Keratinocyte (primary cell): ENCODE results near the gene ITGB5. TPM values are rescaled to one million over a fixed set of nuclear protein-coding genes. Genes with fewer than 3 reads are reported as not detected.

Experiments used
- DNase-seq: peaks from one replicate; pipeline ENCODE4 v3.0.0-alpha.2; 2011; ENCODE audit warnings: low read depth, missing footprints, low spot score
- FAIRE-seq: peaks from 2 replicates; lab custom pipeline; 2011; peaks lifted over from hg19 to GRCh38; lab: Jason Lieb, UNC
- H2AFZ ChIP-seq: 2 replicates; pipeline ENCODE4 v1.6.0; 2012; ENCODE audit warnings: low read length, control low read depth, inconsistent platforms; ENCODE audit not compliant: control insufficient read depth
- H3K27ac ChIP-seq: 2 replicates; pipeline ENCODE4 v1.5.1; 2011; ENCODE audit warnings: low read length; ENCODE audit not compliant: control insufficient read depth, insufficient read depth
- H3K27me3 ChIP-seq: 3 replicates; pipeline ENCODE4 v1.6.0; 2011; ENCODE audit warnings: low read length; ENCODE audit not compliant: control insufficient read depth, insufficient read depth; ENCODE audit errors: extremely low read depth
- H3K36me3 ChIP-seq, 2 experiments: 2 replicates in 1 of 2; 3 replicates in 1 of 2; pipeline ENCODE4 v1.5.1; 2011; ENCODE audit warnings: low read length in 2 of 2, mild to moderate bottlenecking in 1 of 2; ENCODE audit not compliant: control insufficient read depth in 2 of 2, insufficient read depth in 2 of 2; ENCODE audit errors: extremely low read depth in 1 of 2
- H3K4me1 ChIP-seq: 3 replicates; pipeline ENCODE4 v1.5.1; 2011; ENCODE audit warnings: low read length; ENCODE audit not compliant: control insufficient read depth, insufficient read depth; ENCODE audit errors: extremely low read depth
- H3K4me2 ChIP-seq: 3 replicates; pipeline ENCODE4 v1.6.0; 2011; ENCODE audit warnings: low read depth, low read length; ENCODE audit not compliant: control insufficient read depth, insufficient read depth; ENCODE audit errors: extremely low read depth
- H3K4me3 ChIP-seq, 3 experiments: fragments of 200-600 bp in 1 of 3; sonication (generic) in 1 of 3; 2 replicates in 2 of 3; 3 replicates in 1 of 3; pipeline ENCODE4 v1.5.1; 2011 to 2016; ENCODE audit warnings: low read length in 3 of 3, mild to moderate bottlenecking in 3 of 3, control low read depth in 2 of 3, inconsistent platforms in 1 of 3, low read depth in 1 of 3, mixed read lengths in 1 of 3, mixed run types in 1 of 3, moderate library complexity in 1 of 3; ENCODE audit not compliant: control insufficient read depth in 2 of 3, insufficient read depth in 2 of 3; ENCODE audit errors: extremely low read depth in 1 of 3
- H3K79me2 ChIP-seq: 2 replicates; pipeline ENCODE4 v1.6.0; 2012; ENCODE audit warnings: low read length; ENCODE audit not compliant: control insufficient read depth, insufficient read depth
- H3K9ac ChIP-seq: 3 replicates; pipeline ENCODE4 v1.6.0; 2011; ENCODE audit warnings: low read length; ENCODE audit not compliant: control insufficient read depth, insufficient read depth; ENCODE audit errors: extremely low read depth
- H3K9me1 ChIP-seq: 3 replicates; pipeline ENCODE4 v1.6.0; 2011; ENCODE audit warnings: low read length; ENCODE audit not compliant: control insufficient read depth, insufficient read depth; ENCODE audit errors: extremely low read depth
- H3K9me3 ChIP-seq: 2 replicates; pipeline ENCODE4 v1.5.1; 2012; ENCODE audit warnings: low read depth, low read length; ENCODE audit not compliant: control insufficient read depth
- H4K20me1 ChIP-seq: 3 replicates; pipeline ENCODE4 v1.6.0; 2011; ENCODE audit warnings: low read length; ENCODE audit not compliant: control insufficient read depth, insufficient read depth; ENCODE audit errors: extremely low read depth
- EZH2 ChIP-seq: IDR thresholded peaks from one replicate; pipeline ENCODE4 v1.6.1; 2012; ENCODE audit warnings: inconsistent platforms, mild to moderate bottlenecking, low read length, moderate library complexity
- dilution Hi-C: fragments of 300-500 bp; cut with MboI; formaldehyde crosslinking; loops from one replicate; pipeline ENCODE4 v1.7.0; 2020; ENCODE audit warnings: low sequenced_read_pairs; ENCODE audit not compliant: extremely low pct_ligation_motif_present
- polyA plus RNA-seq, 5 experiments: library from polyadenylated mRNA; depleted of rRNA in 3 of 5; stranded (reverse) in 3 of 5; stranded (forward) in 1 of 5; unstranded in 1 of 5; fragments of >200 nt; gene quantifications; 1 replicate in 1 of 5; 2 replicates in 3 of 5; 3 replicates in 1 of 5; pipeline versions ENCODE4 v1.2.1 to v1.2.3, GENCODE V29; 2011 to 2012; ENCODE audit warnings: missing spikeins in 2 of 5, low read depth in 1 of 5, low replicate concordance in 1 of 5
- TF ChIP-seq, protein P1 (sequence below), 3 experiments: IDR thresholded peaks in 1 of 3; conservative IDR thresholded peaks in 1 of 3; optimal IDR thresholded peaks in 1 of 3; 2 replicates in 2 of 3; 3 replicates in 1 of 3; pipeline versions ENCODE3 to v1.5.1; 2011; ENCODE audit warnings: low read length in 3 of 3, mild to moderate bottlenecking in 3 of 3, moderate library complexity in 2 of 3, control low read depth in 1 of 3, inconsistent platforms in 1 of 3; ENCODE audit not compliant: insufficient read depth in 2 of 3; ENCODE audit errors: extremely low read depth in 1 of 3

ITGB5 gene
- polyA plus RNA-seq, 1 donor (not counting 4 experiments of a cell fraction or from before 2014, with no cell fraction given), result 136 TPM

DNA sequence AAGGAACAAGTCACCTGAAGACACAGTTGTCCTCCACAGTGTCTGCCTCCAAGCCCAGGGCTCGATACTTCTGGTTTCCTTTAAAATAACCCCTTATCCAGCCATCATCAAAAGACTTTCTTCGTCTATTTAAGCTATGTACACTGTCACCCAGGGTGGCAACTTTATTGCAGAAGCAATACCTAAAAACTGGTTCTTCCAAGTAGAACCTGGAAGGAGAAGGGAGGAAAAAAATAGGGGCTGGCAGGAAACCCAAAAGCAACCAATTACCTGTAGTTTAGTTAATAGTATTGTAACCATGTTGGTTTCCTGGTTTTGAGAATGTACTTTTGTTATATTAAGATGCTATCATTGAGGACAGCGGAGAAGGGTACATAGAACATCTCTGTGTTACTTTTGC is 33.7 kb downstream of the ITGB5 start:
- Histone ChIP-seq H4K20me1 (no peaks in the 10 kb centered on the region), H3K4me1 (peaks cover 14% of the 10 kb centered on the region), H3K4me2 (no peak overlapping the region), H3K9me3 (no peaks in the 10 kb centered on the region), H2AFZ (no peak overlapping the region), H3K9ac (no peak overlapping the region), H3K27ac (no peak overlapping the region), H3K27me3 (no peaks in the 10 kb centered on the region), H3K79me2 (peaks cover 21% of the 10 kb centered on the region), H3K4me3 (no peak overlapping the region), H3K9me1 (no peaks in the 10 kb centered on the region), H3K36me3 (peaks cover 4 to 8% of the 10 kb centered on the region in 2 experiments)
- TF ChIP-seq, protein P1, sequence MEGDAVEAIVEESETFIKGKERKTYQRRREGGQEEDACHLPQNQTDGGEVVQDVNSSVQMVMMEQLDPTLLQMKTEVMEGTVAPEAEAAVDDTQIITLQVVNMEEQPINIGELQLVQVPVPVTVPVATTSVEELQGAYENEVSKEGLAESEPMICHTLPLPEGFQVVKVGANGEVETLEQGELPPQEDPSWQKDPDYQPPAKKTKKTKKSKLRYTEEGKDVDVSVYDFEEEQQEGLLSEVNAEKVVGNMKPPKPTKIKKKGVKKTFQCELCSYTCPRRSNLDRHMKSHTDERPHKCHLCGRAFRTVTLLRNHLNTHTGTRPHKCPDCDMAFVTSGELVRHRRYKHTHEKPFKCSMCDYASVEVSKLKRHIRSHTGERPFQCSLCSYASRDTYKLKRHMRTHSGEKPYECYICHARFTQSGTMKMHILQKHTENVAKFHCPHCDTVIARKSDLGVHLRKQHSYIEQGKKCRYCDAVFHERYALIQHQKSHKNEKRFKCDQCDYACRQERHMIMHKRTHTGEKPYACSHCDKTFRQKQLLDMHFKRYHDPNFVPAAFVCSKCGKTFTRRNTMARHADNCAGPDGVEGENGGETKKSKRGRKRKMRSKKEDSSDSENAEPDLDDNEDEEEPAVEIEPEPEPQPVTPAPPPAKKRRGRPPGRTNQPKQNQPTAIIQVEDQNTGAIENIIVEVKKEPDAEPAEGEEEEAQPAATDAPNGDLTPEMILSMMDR (optimal IDR thresholded peaks at IDR 0.05 in 1 of 3, IDR thresholded peaks at IDR 0.05 in 1 of 3, conservative IDR thresholded peaks at IDR 0.05 in 1 of 3; ENCODE audit: extremely low read depth in 1 of 3, insufficient read depth in 2 of 3, low read length in 3 of 3), result no peak
- no peak for TF ChIP-seq EZH2
- FAIRE-seq (no peak), DNase-seq (no peak)
- dilution Hi-C loops, result no loop called here

DNA sequence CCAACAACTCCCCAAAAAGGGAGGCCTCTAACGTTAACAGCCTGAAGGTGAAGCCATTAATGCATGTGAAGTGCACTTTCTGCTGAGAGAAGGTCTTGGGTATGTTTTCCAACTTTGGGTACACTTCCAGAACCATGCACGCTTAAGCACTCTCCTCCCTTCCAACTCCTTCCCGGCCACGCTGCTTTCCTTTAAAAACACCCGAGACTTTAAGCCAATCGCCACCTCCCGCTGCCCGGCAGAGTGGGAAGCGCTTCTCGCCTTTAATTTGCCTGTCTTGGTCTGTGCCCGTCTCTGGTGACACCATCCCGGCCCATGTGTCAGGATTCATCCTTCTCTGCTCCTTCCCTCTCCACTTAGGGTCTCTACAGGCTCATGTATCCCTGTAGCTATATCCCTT is 35.3 kb downstream of the ITGB5 start:
- Histone ChIP-seq H3K4me3 (no peak overlapping the region), H3K27ac (no peak overlapping the region), H3K9ac (no peak overlapping the region), H3K79me2 (peaks cover 15% of the 10 kb centered on the region), H3K9me3 (no peaks in the 10 kb centered on the region), H4K20me1 (no peaks in the 10 kb centered on the region), H3K4me2 (no peak overlapping the region), H3K27me3 (no peaks in the 10 kb centered on the region), H3K4me1 (peaks cover 14% of the 10 kb centered on the region), H2AFZ (no peak overlapping the region), H3K36me3 (peaks cover 11 to 15% of the 10 kb centered on the region in 2 experiments), H3K9me1 (peaks cover 2% of the 10 kb centered on the region)
- DNase-seq (no peak), FAIRE-seq (no peak)
- TF ChIP-seq, protein P1 (optimal IDR thresholded peaks at IDR 0.05 in 1 of 3, IDR thresholded peaks at IDR 0.05 in 1 of 3, conservative IDR thresholded peaks at IDR 0.05 in 1 of 3; ENCODE audit: extremely low read depth in 1 of 3, insufficient read depth in 2 of 3, low read length in 3 of 3), result no peak
- no peak for TF ChIP-seq EZH2
- dilution Hi-C loops, result no loop called here
